ENCODE measurements around the gene PGRMC2.

Gene PGRMC2

GRCh38 chr4:128228845-128229795 lies 58.5 kb downstream of the PGRMC2 start:
- no peak for TF ChIP-seq CTCF (IDR thresholded peaks at IDR 0.05; ENCODE audit: low read depth, low read length)
- H3K4me3 ChIP-seq (ENCODE audit: low read depth, low read length), result no peak overlapping the region
- in situ Hi-C loops (cut with HindIII; ENCODE audit: low sequenced_read_pairs), result no loop called here
- DNase-seq (ENCODE audit: low read depth, low spot score), result peak; percentile 59

- no peak for TF ChIP-seq CTCF (IDR thresholded peaks at IDR 0.05; ENCODE audit: low read depth, low read length)
- DNase-seq (ENCODE audit: low read depth, low spot score), result peak; percentile 47
- no peak overlapping the region for H3K4me3 ChIP-seq (ENCODE audit: low read depth, low read length)
- in situ Hi-C loops (cut with HindIII; ENCODE audit: low sequenced_read_pairs), result no loop called here
Observed at GRCh38 chr4:128227991-128228571, 59.5 kb downstream of the PGRMC2 start.

GRCh38 chr4:128225148-128225547 lies 62.5 kb downstream of the PGRMC2 start:
- TF ChIP-seq CTCF (IDR thresholded peaks at IDR 0.05; ENCODE audit: low read depth, low read length), result no peak
- DNase-seq (ENCODE audit: low read depth, low spot score), result peak; percentile 83
- in situ Hi-C loops (cut with HindIII; ENCODE audit: low sequenced_read_pairs), result no loop called here
- no peak overlapping the region for H3K4me3 ChIP-seq (ENCODE audit: low read depth, low read length)

- DNase-seq (ENCODE audit: low read depth, low spot score), result peak; percentile 67
- no peak for TF ChIP-seq CTCF (IDR thresholded peaks at IDR 0.05; ENCODE audit: low read depth, low read length)
- no peak overlapping the region for H3K4me3 ChIP-seq (ENCODE audit: low read depth, low read length)
- in situ Hi-C loops (cut with HindIII; ENCODE audit: low sequenced_read_pairs), result no loop called here
Observed at GRCh38 chr4:128221586-128221985, 66.0 kb downstream of the PGRMC2 start.

- DNase-seq (ENCODE audit: low read depth, low spot score), result peak; percentile 75
- no peak overlapping the region for H3K4me3 ChIP-seq (ENCODE audit: low read depth, low read length)
- in situ Hi-C loops (cut with HindIII; ENCODE audit: low sequenced_read_pairs), result no loop called here
- peak; percentile 20 for TF ChIP-seq CTCF (IDR thresholded peaks at IDR 0.05; ENCODE audit: low read depth, low read length)
Observed at GRCh38 chr4:128220286-128221235, 67.1 kb downstream of the PGRMC2 start.

Data from astrocyte of the spinal cord (primary cell).